HCT116 (cell line): ENCODE data around the gene GCGR. TPM values are rescaled to one million over a fixed set of nuclear protein-coding genes. Genes with fewer than 3 reads are reported as not detected.

Experiments
- ATAC-seq: fragments of 200-7000 bp; cut with Tn5 transposase; 2 replicates; pipeline ENCODE4 v1.9.1; 2020; ENCODE audit warnings: mild to moderate bottlenecking, moderate library complexity
- BruUV-seq: library from RNA; stranded (reverse); fragments of 400-500 nt; replicated peaks from 2 replicates; lab custom pipeline; 2021; lab: Mats Ljungman, UMichigan
- CTCF ChIA-PET: fragments of 300-600 bp; sonication (Branson Sonifier 250); formaldehyde crosslinking; loops from one replicate; lab custom pipeline; 2021; ENCODE audit warnings: antibody characterized with exemption; lab: Charles Lee
- POLR2A ChIA-PET: fragments of 300-600, 350-600 bp; sonication (Branson Sonifier 250); formaldehyde crosslinking; loops from one replicate; lab custom pipeline; 2021; ENCODE audit warnings: antibody characterized with exemption; lab: Charles Lee
- RAD21 ChIA-PET, 2 experiments: fragments of 300-600 bp; sonication (Branson Sonifier 250); formaldehyde crosslinking; loops; one replicate each; lab custom pipeline; 2023; ENCODE audit warnings: low total read pairs in 2 of 2; ENCODE audit not compliant: uncharacterized antibody in 2 of 2, unreplicated experiment in 2 of 2, low non-redundant PET in 1 of 2; lab: Charles Lee
- DNase-seq: peaks from one replicate; pipeline ENCODE4 v3.0.0-alpha.2; 2010; ENCODE audit warnings: low read depth, low spot score
- H2AFZ ChIP-seq: fragments of 200-600 bp; shearing (Covaris generic), sonication (generic); 2 replicates; pipeline ENCODE4 v1.6.1; 2017; ENCODE audit warnings: low read depth, mixed run types, mixed read lengths, antibody characterized with exemption, low read length; ENCODE audit not compliant: poor library complexity, severe bottlenecking
- H3K27ac ChIP-seq: 2 replicates; pipeline ENCODE4 v1.5.1; 2012; ENCODE audit warnings: low read depth, low read length
- H3K27me3 ChIP-seq: fragments of 200-600 bp; sonication (generic); 2 replicates; pipeline ENCODE4 v1.6.1; 2016; ENCODE audit warnings: mixed run types, low read length, mixed read lengths; ENCODE audit not compliant: insufficient read depth
- H3K36me3 ChIP-seq, 2 experiments: fragments of 200-500 bp in 1 of 2; fragments of 200-600 bp in 1 of 2; sonication (Bioruptor generic) in 1 of 2; sonication (generic) in 1 of 2; 2 replicates each; pipeline versions ENCODE4 v1.5.1 to v1.6.1; 2014 to 2016; ENCODE audit warnings: low read length in 2 of 2, inconsistent platforms in 1 of 2, mixed read lengths in 1 of 2, mixed run types in 1 of 2; ENCODE audit not compliant: insufficient read depth in 2 of 2, control insufficient read depth in 1 of 2
- H3K4me1 ChIP-seq, 2 experiments: fragments of 200-600 bp in 1 of 2; sonication (generic) in 1 of 2; 2 replicates each; pipeline versions ENCODE4 v1.5.1 to v1.6.1; 2012 to 2017; ENCODE audit warnings: low read length in 2 of 2, inconsistent platforms in 1 of 2, mild to moderate bottlenecking in 1 of 2, mixed read lengths in 1 of 2, mixed run types in 1 of 2, moderate library complexity in 1 of 2; ENCODE audit not compliant: insufficient read depth in 2 of 2, control insufficient read depth in 1 of 2
- H3K4me2 ChIP-seq: fragments of 200-600 bp; sonication (generic); 2 replicates; pipeline ENCODE4 v1.6.1; 2017; ENCODE audit warnings: mixed run types, low read length, mixed read lengths
- H3K4me3 ChIP-seq, 2 experiments: fragments of 200-600 bp in 1 of 2; sonication (generic) in 1 of 2; replicated peaks in 1 of 2; 2 replicates each; pipeline ENCODE4 v1.5.1; 2011 to 2016; ENCODE audit warnings: low read length in 2 of 2, control low read depth in 1 of 2, low read depth in 1 of 2, mild to moderate bottlenecking in 1 of 2, mixed read lengths in 1 of 2, mixed run types in 1 of 2
- H3K79me2 ChIP-seq: fragments of 200-600 bp; sonication (generic); 2 replicates; pipeline ENCODE4 v1.6.1; 2017; ENCODE audit warnings: mild to moderate bottlenecking, mixed run types, low read length, moderate library complexity, mixed read lengths; ENCODE audit not compliant: insufficient read depth
- H3K9ac ChIP-seq: fragments of 200-600 bp; sonication (generic); 2 replicates; pipeline ENCODE4 v1.6.1; 2016; ENCODE audit warnings: low read length, mixed read lengths
- H3K9me2 ChIP-seq: fragments of 200-600 bp; sonication (generic), shearing (Covaris generic); 2 replicates; pipeline ENCODE4 v1.6.1; 2017; ENCODE audit warnings: mixed run types, mild to moderate bottlenecking, moderate library complexity; ENCODE audit not compliant: insufficient read depth
- H3K9me3 ChIP-seq, 2 experiments: fragments of 200-500 bp in 1 of 2; fragments of 200-600 bp in 1 of 2; sonication (Bioruptor generic) in 1 of 2; sonication (generic) in 1 of 2; 2 replicates each; pipeline ENCODE4 v1.6.1; 2014 to 2017; ENCODE audit warnings: low read length in 2 of 2, mixed read lengths in 2 of 2, inconsistent platforms in 1 of 2, low read depth in 1 of 2, mild to moderate bottlenecking in 1 of 2, mixed run types in 1 of 2, moderate library complexity in 1 of 2; ENCODE audit not compliant: control insufficient read depth in 1 of 2, insufficient read depth in 1 of 2
- H4K20me1 ChIP-seq: fragments of 200-600 bp; sonication (generic), shearing (Covaris generic); 2 replicates; pipeline ENCODE4 v1.6.1; 2017; ENCODE audit warnings: mixed run types, mild to moderate bottlenecking, moderate library complexity; ENCODE audit not compliant: insufficient read depth
- CEBPB ChIP-seq: IDR thresholded peaks from 2 replicates; pipeline ENCODE4 v1.6.1; 2012; ENCODE audit warnings: low read depth
- EGR1 ChIP-seq: IDR thresholded peaks from 2 replicates; pipeline ENCODE4 v1.6.1; 2012; ENCODE audit warnings: low read depth
- FOSL1 ChIP-seq: IDR thresholded peaks from 2 replicates; pipeline ENCODE4 v1.6.1; 2012; ENCODE audit warnings: low read depth
- JUND ChIP-seq: IDR thresholded peaks from 2 replicates; pipeline ENCODE4 v1.6.1; 2012
- POLR2A ChIP-seq: IDR thresholded peaks from 2 replicates; pipeline ENCODE4 v1.7.0; 2011; ENCODE audit warnings: borderline replicate concordance; ENCODE audit not compliant: insufficient read depth, insufficient read length; ENCODE audit errors: extremely low read depth
- RAD21 ChIP-seq: IDR thresholded peaks from 2 replicates; pipeline ENCODE4 v1.6.1; 2012; ENCODE audit warnings: low read depth, mild to moderate bottlenecking
- SIN3A ChIP-seq: IDR thresholded peaks from 2 replicates; pipeline ENCODE4 v1.6.1; 2012; ENCODE audit warnings: low read depth
- SP1 ChIP-seq: IDR thresholded peaks from 2 replicates; pipeline ENCODE4 v1.6.1; 2012; ENCODE audit warnings: low read depth
- SRF ChIP-seq: IDR thresholded peaks from 2 replicates; pipeline ENCODE4 v1.6.1; 2012; ENCODE audit warnings: low read depth
- TCF7L2 ChIP-seq: IDR thresholded peaks from 2 replicates; pipeline ENCODE4 v1.7.0; 2011; ENCODE audit warnings: borderline replicate concordance, inconsistent platforms; ENCODE audit not compliant: insufficient read depth, insufficient read length; ENCODE audit errors: extremely low read depth
- ZBTB33 ChIP-seq: IDR thresholded peaks from 2 replicates; pipeline ENCODE4 v1.6.1; 2011; ENCODE audit warnings: mild to moderate bottlenecking, low read length, moderate library complexity; ENCODE audit not compliant: insufficient replicate concordance; ENCODE audit errors: extremely low read depth
- ZFX ChIP-seq: fragments of 450-650 bp; IDR thresholded peaks from 2 replicates; pipeline ENCODE4 v1.6.1; 2017
- ZNF274 ChIP-seq: fragments of 200-500 bp; sonication (Bioruptor generic); IDR thresholded peaks from 2 replicates; pipeline ENCODE4 v1.6.1; 2014; ENCODE audit warnings: mild to moderate bottlenecking, low read depth, low read length, inconsistent platforms
- intact Hi-C: fragments of 100-400 bp; cut with micrococcal nuclease; formaldehyde crosslinking; loops from 2 replicates; pipeline ENCODE4 v1.10.0; 2022
- total RNA-seq: library from RNA; stranded (reverse); gene quantifications from one replicate; pipeline ENCODE4 v1.2.1, GENCODE V29; 2021; ENCODE audit not compliant: unreplicated experiment
- TF ChIP-seq, protein P1 (sequence below): IDR thresholded peaks from 2 replicates; pipeline ENCODE4 v1.6.1; 2012

GCGR gene
- total RNA-seq, 1 experiment from 2014 or later = not detected

- no TSS peak for BruUV-seq
- Histone ChIP-seq H4K20me1 (no peaks in the 10 kb centered on the region), H3K4me3 (no peak overlapping the region), H3K4me1 (peaks cover 5 to 18% of the 10 kb centered on the region in 2 experiments; a peak in 3 of 4 replicates), H3K9me2 (no peaks in the 10 kb centered on the region), H3K4me2 (no peak overlapping the region), H3K9ac (no peak overlapping the region), H2AFZ (no peak overlapping the region), H3K27ac (peak overlapping the region; percentile 12; the same call in 1 of the 2 replicates), H3K27me3 (no peaks in the 10 kb centered on the region), H3K79me2 (no peaks in the 10 kb centered on the region), H3K9me3 (peaks cover 0 to 9% of the 10 kb centered on the region in 2 experiments; a peak in 1 of 4 replicates), H3K36me3 (no peaks in the 10 kb centered on the region)
- intact Hi-C loops = no loop called here
- ATAC-seq (no peak), DNase-seq (no peak)
- ChIA-PET POLR2A (no interaction called here), RAD21 (no interaction called here), CTCF (no interaction called here)
- no peak for TF ChIP-seq ZNF274
- TF ChIP-seq JUND = no peak
- no peak for TF ChIP-seq RAD21
- no peak for TF ChIP-seq FOSL1
- TF ChIP-seq, protein P1, sequence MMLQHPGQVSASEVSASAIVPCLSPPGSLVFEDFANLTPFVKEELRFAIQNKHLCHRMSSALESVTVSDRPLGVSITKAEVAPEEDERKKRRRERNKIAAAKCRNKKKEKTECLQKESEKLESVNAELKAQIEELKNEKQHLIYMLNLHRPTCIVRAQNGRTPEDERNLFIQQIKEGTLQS = no peak
- no peak for TF ChIP-seq ZBTB33
- TF ChIP-seq EGR1 = no peak
- no peak for TF ChIP-seq SRF
- no peak for TF ChIP-seq CEBPB
- no peak for TF ChIP-seq POLR2A
- TF ChIP-seq TCF7L2 = no peak
- TF ChIP-seq SP1 = no peak
- TF ChIP-seq SIN3A = no peak
- TF ChIP-seq ZFX = no peak
Measured at GRCh38 chr17:81792675-81793615, 11.0 kb upstream of the GCGR start.
